BJ (cell line): Measurements from ENCODE around the gene ZKSCAN1. TPM values are rescaled to one million over a fixed set of nuclear protein-coding genes. Genes with fewer than 3 reads are reported as not detected.

Experiments used
- CTCF ChIA-PET: fragments of 350-600 bp; formaldehyde crosslinking; extraction: SDS; loops from one replicate; lab custom pipeline; 2021; ENCODE audit warnings: antibody characterized with exemption, inconsistent platforms; lab: Yijun Ruan, JAX
- POLR2A ChIA-PET: fragments of 300-600 bp; sonication (Branson Sonifier 250); formaldehyde crosslinking; extraction: SDS; loops from one replicate; lab custom pipeline; 2021; ENCODE audit warnings: antibody characterized with exemption; lab: Charles Lee
- DNase-seq: peaks from one replicate; pipeline ENCODE4 v3.0.0-alpha.2; 2011; ENCODE audit warnings: low read depth
- H3K27me3 ChIP-seq: 2 replicates; pipeline ENCODE4 v1.6.0; 2011; ENCODE audit warnings: low read length; ENCODE audit not compliant: control insufficient read depth, insufficient read depth
- H3K36me3 ChIP-seq: 2 replicates; pipeline ENCODE4 v1.5.1; 2011; ENCODE audit warnings: low read length; ENCODE audit not compliant: control insufficient read depth, insufficient read depth
- H3K4me3 ChIP-seq: 2 replicates; pipeline ENCODE4 v1.5.1; 2011; ENCODE audit warnings: low read depth, mild to moderate bottlenecking, control low read depth, low read length
- CTCF ChIP-seq: IDR thresholded peaks from 2 replicates; pipeline ENCODE4 v1.5.1; 2011; ENCODE audit warnings: low read depth, mild to moderate bottlenecking, control low read depth, inconsistent platforms, low read length, moderate library complexity; ENCODE audit not compliant: insufficient read depth
- polyA plus RNA-seq: library from polyadenylated mRNA; depleted of rRNA; stranded (reverse); fragments of >200 nt; gene quantifications from 2 replicates; pipeline ENCODE4 v1.2.3, GENCODE V29; 2011

Gene ZKSCAN1
- polyA plus RNA-seq, 1 experiment: 24.5 TPM

GRCh38 chr7:100013328-100013676 is 2.1 kb upstream of the ZKSCAN1 start:
- TF ChIP-seq CTCF: no peak
- Histone ChIP-seq H3K4me3 (no peak overlapping the region), H3K36me3 (no peaks in the 10 kb centered on the region), H3K27me3 (peaks cover 3% of the 10 kb centered on the region; the same call in 1 of the 2 replicates)
- CTCF ChIA-PET: no interaction called here
- DNase-seq: no peak
- POLR2A ChIA-PET: no interaction called here

GRCh38 chr7:100016215-100016901 is 962 bp downstream of the ZKSCAN1 start:
- Histone ChIP-seq H3K27me3 (no peaks in the 10 kb centered on the region), H3K36me3 (peaks cover 1% of the 10 kb centered on the region; the same call in 1 of the 2 replicates), H3K4me3 (peak overlapping the region; percentile 96)
- 0 out of 2 replicates have a peak, but pooled peaks have one; percentile 1 for TF ChIP-seq CTCF
- ChIA-PET POLR2A (no interaction called here), CTCF (interaction anchor here (0.6 to 1.5 kb wide), 5 partner anchors 10 to 180 kb away, joined by 3 to 5 read pairs (median 3); no protein-coding TSS in a partner anchor)
- no peak for DNase-seq

GRCh38 chr7:100017300-100017699 is 1.9 kb downstream of the ZKSCAN1 start:
- no peak for TF ChIP-seq CTCF
- no peak for DNase-seq
- H3K36me3 ChIP-seq: peaks cover 2% of the 10 kb centered on the region; the same call in 1 of the 2 replicates
- H3K4me3 ChIP-seq: no peak overlapping the region
- ChIA-PET POLR2A (no interaction called here), CTCF (interaction anchor here (1.2 to 1.5 kb wide), 3 partner anchors 9 to 150 kb away, joined by 3 to 5 read pairs (median 3); no protein-coding TSS in a partner anchor)
- H3K27me3 ChIP-seq: no peaks in the 10 kb centered on the region

GRCh38 chr7:100017875-100018274 is 2.5 kb downstream of the ZKSCAN1 start:
- Histone ChIP-seq H3K27me3 (no peaks in the 10 kb centered on the region), H3K4me3 (no peak overlapping the region), H3K36me3 (peaks cover 5% of the 10 kb centered on the region)
- DNase-seq: no peak
- TF ChIP-seq CTCF: no peak
- POLR2A ChIA-PET: no interaction called here
- CTCF ChIA-PET: no interaction called here

- H3K36me3 ChIP-seq: peaks cover 16% of the 10 kb centered on the region
- DNase-seq: no peak
- POLR2A ChIA-PET: no interaction called here
- H3K4me3 ChIP-seq: no peak overlapping the region
- H3K27me3 ChIP-seq: no peaks in the 10 kb centered on the region
- CTCF ChIA-PET: interaction anchor here (1.5 kb wide), 1 partner anchor 40 kb away, joined by 3 read pairs; no protein-coding TSS in a partner anchor
- TF ChIP-seq CTCF: no peak
Observed at GRCh38 chr7:100019908-100020307, 4.5 kb downstream of the ZKSCAN1 start.
